ENCODE data around the gene INO80.

GRCh38 chr15:41128174-41128902 is 12.3 kb upstream of the INO80 start:
- no peak for TF ChIP-seq TAF1 (IDR thresholded peaks at IDR 0.05; ENCODE audit: borderline replicate concordance, low read depth, low read length)
- TF ChIP-seq POLR2A (IDR thresholded peaks at IDR 0.05; ENCODE audit: low read depth, low read length), result no peak
